Fibroblast of mammary gland (primary cell): Measurements from ENCODE around the gene SLC2A6.
A peak's percentile ranks its signal among the peaks of the same experiment; 100 is the strongest.

ENCODE experiments used
- DNase-seq: peaks from one replicate; pipeline ENCODE4 v3.0.0-alpha.2; 2010; ENCODE audit warnings: low read depth
- H3K4me3 ChIP-seq: 2 replicates; pipeline ENCODE4 v1.5.1; 2011; ENCODE audit warnings: low read depth, mild to moderate bottlenecking, low read length, moderate library complexity; ENCODE audit not compliant: control insufficient read depth
- CTCF ChIP-seq: conservative IDR thresholded peaks from 2 replicates; pipeline ENCODE4 v1.5.1; 2011; ENCODE audit warnings: low read depth, low read length, inconsistent platforms; ENCODE audit not compliant: control insufficient read depth, insufficient read depth

The SLC2A6 gene, protein sequence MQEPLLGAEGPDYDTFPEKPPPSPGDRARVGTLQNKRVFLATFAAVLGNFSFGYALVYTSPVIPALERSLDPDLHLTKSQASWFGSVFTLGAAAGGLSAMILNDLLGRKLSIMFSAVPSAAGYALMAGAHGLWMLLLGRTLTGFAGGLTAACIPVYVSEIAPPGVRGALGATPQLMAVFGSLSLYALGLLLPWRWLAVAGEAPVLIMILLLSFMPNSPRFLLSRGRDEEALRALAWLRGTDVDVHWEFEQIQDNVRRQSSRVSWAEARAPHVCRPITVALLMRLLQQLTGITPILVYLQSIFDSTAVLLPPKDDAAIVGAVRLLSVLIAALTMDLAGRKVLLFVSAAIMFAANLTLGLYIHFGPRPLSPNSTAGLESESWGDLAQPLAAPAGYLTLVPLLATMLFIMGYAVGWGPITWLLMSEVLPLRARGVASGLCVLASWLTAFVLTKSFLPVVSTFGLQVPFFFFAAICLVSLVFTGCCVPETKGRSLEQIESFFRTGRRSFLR

DNA sequence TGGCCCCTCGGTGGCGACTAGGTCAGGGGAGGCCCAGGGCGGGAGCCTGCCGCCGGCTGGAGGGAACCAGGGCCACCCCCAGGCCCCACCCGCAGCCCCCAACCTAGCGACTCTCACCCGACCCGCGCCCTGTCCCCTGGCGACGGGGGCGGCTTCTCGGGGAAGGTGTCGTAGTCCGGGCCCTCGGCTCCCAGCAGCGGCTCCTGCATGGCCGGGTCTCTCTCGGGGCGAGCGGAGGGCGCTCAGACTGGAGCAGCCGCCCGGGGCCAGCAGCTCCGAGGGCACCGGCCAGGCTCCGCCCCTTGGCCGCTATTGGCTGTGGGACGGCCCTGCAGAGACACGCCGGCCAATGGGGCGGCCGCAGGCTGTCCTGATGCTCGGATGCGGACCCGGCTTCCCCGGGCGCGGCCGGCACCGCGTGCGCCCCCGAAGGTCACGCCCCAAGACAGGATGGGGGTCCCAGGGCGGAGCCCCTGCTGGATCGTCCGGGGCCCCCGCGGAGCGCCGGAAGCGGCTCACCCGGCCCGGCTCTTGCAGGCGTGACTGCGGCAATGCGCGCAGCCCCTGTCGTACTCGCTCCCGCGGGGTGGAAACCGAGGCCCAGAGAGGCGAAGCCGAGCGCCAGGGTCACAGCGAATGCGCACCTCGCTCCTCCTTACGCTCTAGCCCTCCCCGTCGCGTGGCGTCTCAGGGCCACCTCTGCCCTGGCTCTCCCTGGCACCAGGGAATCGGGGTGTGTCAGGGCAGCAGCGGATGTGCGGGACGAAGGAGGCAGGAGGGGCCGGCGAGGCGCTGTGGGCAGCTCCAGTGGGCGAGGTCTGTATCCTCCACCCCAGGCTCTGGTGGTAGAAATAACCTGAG lies at the start of gene SLC2A6:
Gene SLC2A6, minus strand, starts transcription at position 249 of the 861 bp plus-strand sequence. Its CDS starts 40 bp downstream, at position 209.
- no peak for TF ChIP-seq CTCF
- peak within 1 kb of the TSS; percentile 65 for H3K4me3 ChIP-seq
- peak; percentile 66 for DNase-seq

- no peak for TF ChIP-seq CTCF
- no peak overlapping the region for H3K4me3 ChIP-seq
- DNase-seq: no peak
These were observed 49.3 kb upstream of the SLC2A6 start for GRCh38 chr9:133528001-133528875.

- no peak for TF ChIP-seq CTCF
- DNase-seq: no peak
- H3K4me3 ChIP-seq: no peak overlapping the region
These were observed 48.6 kb upstream of the SLC2A6 start for GRCh38 chr9:133527444-133527920.

- DNase-seq: no peak
- no peak overlapping the region for H3K4me3 ChIP-seq
- TF ChIP-seq CTCF: no peak
These were observed 47.9 kb upstream of the SLC2A6 start for GRCh38 chr9:133526721-133527321.

GRCh38 chr9:133525677-133526076 lies 46.8 kb upstream of the SLC2A6 start:
- no peak for DNase-seq
- no peak overlapping the region for H3K4me3 ChIP-seq
- no peak for TF ChIP-seq CTCF

DNA sequence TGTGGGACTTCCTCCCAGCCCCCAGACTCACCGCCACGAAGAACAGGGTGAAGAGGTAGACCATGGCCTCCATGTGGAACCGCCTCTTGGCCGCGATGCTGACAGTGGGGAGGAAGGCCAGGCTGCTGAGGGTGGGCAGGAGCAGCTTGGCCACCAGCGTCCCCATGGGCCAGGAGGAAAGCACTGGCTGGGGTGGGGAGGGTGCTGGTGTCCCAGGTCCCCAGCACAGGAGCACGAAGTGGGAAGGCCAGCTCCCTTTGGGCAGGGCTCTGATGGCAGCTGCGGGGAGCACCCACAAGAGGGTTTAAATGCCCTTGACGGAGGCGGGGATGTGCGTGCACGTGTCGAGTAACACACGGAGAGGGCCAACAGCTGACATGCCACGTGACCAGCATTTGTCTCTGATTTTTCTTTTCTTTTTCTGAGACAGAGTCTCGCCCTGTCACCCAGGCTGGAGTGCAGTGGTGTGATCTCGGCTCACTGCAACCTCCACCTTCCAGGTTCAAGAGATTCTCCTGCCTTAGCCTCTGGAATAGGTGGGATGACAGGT lies 45.9 kb upstream of the SLC2A6 start, which contains the start of gene MYMK:
Gene MYMK, minus strand, starts transcription at position 281 of the 550 bp plus-strand sequence. Its CDS starts 115 bp downstream, at position 166.
- TF ChIP-seq CTCF: no peak
- no peak within 1 kb of the TSS for H3K4me3 ChIP-seq
- DNase-seq: no peak
